Measurements from ENCODE around the gene TRIM47. TPM values are rescaled to one million over a fixed set of nuclear protein-coding genes. Genes with fewer than 3 reads are reported as not detected.

Gene TRIM47
- total and polyA plus RNA-seq, 2 of the 13 experiments (the other 11 are each of a cell fraction or from before 2014, with no cell fraction given), result 33.5 to 82.0 TPM

DNA sequence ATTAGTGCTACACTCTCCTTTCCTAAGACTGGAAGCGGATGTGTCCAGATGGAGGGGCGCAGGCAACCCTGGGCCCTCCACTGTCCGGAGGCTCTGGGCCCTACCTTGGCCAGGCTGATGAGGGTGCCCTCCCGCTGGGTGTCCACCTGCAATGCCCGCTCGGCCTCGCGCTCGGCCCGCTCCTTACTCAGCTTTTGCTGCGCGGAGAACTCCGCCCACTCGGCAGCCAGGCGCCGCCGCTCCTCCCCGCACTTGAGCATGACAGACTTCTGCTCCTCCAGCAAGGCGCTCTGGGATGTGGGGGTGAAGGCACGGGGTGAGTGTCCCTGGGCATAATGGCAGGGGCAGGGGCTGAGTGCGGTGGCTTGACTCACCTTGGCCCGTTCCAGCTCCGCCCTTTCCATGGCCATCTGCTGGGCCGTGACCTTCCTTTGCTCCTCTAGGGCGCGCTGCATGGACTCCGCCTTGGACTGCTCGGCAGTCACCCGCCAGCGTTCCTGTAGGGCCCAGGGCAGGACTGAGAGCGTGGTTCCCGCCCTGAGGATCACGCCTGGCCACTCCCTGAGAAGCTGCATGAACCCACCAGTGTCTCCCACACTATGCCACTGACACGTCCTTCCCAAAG lies 36.4 kb upstream of the TRIM47 start (continued):
- TF ChIP-seq MZF1 (CRISPR knock-in tag; IDR thresholded peaks at IDR 0.05; ENCODE audit: borderline replicate concordance), result no peak
- TF ChIP-seq KLF13 (CRISPR knock-in tag; IDR thresholded peaks at IDR 0.05), result no peak
- no peak for TF ChIP-seq CCAR2 (optimal IDR thresholded peaks at IDR 0.05; ENCODE audit: low read depth, low read length)
- no peak for TF ChIP-seq FOXP1 (IDR thresholded peaks at IDR 0.05)
- no peak for TF ChIP-seq FOXP1 (CRISPR knock-in tag; IDR thresholded peaks at IDR 0.05)
- no peak for TF ChIP-seq HOXA5 (CRISPR knock-in tag; IDR thresholded peaks at IDR 0.05)
- TF ChIP-seq HNF4G (IDR thresholded peaks at IDR 0.05; ENCODE audit: borderline replicate concordance, low read depth, low read length), result no peak
- TF ChIP-seq HNF4G (CRISPR knock-in tag; IDR thresholded peaks at IDR 0.05; ENCODE audit: borderline replicate concordance, low read depth), result no peak
- TF ChIP-seq ARNT (IDR thresholded peaks at IDR 0.05), result no peak
- TF ChIP-seq MIER3 (CRISPR knock-in tag; IDR thresholded peaks at IDR 0.05; ENCODE audit: borderline replicate concordance), result no peak
- TF ChIP-seq CREM (IDR thresholded peaks at IDR 0.05), result no peak
- no peak for TF ChIP-seq CREM (CRISPR knock-in tag; IDR thresholded peaks at IDR 0.05)
- TF ChIP-seq POLR2A (IDR thresholded peaks at IDR 0.05; ENCODE audit: insufficient read depth in 1 of 2, low read depth in 2 of 2, low read length in 2 of 2), result no peak
- no peak for TF ChIP-seq ZNF564 (CRISPR knock-in tag; IDR thresholded peaks at IDR 0.05)
- no peak for TF ChIP-seq NFE2 (CRISPR knock-in tag; IDR thresholded peaks at IDR 0.05)
- peak; percentile 83 for TF ChIP-seq HNRNPL (IDR thresholded peaks at IDR 0.05; ENCODE audit: low read depth, low read length)
- no peak for TF ChIP-seq NCOA1 (CRISPR knock-in tag; IDR thresholded peaks at IDR 0.05)
- no peak for TF ChIP-seq NR2F2 (IDR thresholded peaks at IDR 0.05; ENCODE audit: borderline replicate concordance, low read depth)
- TF ChIP-seq, protein P1, sequence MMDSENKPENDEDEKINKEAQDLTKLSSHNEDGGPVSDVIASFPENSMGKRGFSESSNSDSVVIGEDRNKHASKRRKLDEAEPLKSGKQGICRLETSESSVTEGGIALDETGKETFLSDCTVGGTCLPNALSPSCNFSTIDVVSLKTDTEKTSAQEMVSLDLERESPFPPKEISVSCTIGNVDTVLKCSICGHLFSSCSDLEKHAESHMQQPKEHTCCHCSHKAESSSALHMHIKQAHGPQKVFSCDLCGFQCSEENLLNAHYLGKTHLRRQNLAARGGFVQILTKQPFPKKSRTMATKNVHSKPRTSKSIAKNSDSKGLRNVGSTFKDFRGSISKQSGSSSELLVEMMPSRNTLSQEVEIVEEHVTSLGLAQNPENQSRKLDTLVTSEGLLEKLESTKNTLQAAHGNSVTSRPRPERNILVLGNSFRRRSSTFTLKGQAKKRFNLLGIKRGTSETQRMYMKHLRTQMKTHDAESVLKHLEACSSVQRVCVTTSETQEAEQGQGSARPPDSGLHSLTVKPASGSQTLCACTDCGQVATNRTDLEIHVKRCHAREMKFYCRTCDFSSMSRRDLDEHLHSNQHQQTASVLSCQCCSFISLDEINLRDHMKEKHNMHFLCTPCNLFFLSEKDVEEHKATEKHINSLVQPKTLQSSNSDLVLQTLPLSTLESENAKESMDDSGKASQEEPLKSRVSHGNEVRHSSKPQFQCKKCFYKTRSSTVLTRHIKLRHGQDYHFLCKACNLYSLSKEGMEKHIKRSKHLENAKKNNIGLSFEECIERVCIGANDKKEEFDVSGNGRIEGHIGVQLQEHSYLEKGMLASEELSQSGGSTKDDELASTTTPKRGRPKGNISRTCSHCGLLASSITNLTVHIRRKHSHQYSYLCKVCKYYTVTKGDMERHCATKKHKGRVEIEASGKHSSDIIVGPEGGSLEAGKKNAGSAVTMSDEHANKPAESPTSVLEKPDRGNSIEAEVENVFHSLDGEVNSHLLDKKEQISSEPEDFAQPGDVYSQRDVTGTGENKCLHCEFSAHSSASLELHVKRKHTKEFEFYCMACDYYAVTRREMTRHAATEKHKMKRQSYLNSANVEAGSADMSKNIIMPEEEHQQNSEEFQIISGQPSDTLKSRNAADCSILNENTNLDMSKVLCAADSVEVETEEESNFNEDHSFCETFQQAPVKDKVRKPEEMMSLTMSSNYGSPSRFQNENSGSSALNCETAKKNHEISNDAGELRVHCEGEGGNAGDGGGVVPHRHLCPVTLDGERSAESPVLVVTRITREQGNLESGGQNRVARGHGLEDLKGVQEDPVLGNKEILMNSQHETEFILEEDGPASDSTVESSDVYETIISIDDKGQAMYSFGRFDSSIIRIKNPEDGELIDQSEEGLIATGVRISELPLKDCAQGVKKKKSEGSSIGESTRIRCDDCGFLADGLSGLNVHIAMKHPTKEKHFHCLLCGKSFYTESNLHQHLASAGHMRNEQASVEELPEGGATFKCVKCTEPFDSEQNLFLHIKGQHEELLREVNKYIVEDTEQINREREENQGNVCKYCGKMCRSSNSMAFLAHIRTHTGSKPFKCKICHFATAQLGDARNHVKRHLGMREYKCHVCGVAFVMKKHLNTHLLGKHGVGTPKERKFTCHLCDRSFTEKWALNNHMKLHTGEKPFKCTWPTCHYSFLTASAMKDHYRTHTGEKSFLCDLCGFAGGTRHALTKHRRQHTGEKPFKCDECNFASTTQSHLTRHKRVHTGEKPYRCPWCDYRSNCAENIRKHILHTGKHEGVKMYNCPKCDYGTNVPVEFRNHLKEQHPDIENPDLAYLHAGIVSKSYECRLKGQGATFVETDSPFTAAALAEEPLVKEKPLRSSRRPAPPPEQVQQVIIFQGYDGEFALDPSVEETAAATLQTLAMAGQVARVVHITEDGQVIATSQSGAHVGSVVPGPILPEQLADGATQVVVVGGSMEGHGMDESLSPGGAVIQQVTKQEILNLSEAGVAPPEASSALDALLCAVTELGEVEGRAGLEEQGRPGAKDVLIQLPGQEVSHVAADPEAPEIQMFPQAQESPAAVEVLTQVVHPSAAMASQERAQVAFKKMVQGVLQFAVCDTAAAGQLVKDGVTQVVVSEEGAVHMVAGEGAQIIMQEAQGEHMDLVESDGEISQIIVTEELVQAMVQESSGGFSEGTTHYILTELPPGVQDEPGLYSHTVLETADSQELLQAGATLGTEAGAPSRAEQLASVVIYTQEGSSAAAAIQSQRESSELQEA (CRISPR knock-in tag; IDR thresholded peaks at IDR 0.05; ENCODE audit: not compliant biosample characterization), result no peak
- TF ChIP-seq, protein P2, sequence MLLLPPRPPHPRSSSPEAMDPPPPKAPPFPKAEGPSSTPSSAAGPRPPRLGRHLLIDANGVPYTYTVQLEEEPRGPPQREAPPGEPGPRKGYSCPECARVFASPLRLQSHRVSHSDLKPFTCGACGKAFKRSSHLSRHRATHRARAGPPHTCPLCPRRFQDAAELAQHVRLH (CRISPR knock-in tag; IDR thresholded peaks at IDR 0.05; ENCODE audit: borderline replicate concordance, low read depth), result no peak
- TF ChIP-seq, protein P3, sequence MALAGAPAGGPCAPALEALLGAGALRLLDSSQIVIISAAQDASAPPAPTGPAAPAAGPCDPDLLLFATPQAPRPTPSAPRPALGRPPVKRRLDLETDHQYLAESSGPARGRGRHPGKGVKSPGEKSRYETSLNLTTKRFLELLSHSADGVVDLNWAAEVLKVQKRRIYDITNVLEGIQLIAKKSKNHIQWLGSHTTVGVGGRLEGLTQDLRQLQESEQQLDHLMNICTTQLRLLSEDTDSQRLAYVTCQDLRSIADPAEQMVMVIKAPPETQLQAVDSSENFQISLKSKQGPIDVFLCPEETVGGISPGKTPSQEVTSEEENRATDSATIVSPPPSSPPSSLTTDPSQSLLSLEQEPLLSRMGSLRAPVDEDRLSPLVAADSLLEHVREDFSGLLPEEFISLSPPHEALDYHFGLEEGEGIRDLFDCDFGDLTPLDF (CRISPR knock-in tag; IDR thresholded peaks at IDR 0.05), result no peak
- TF ChIP-seq ELF3 (CRISPR knock-in tag; IDR thresholded peaks at IDR 0.05), result no peak
- 0 out of 2 replicates have a peak, but pooled peaks have one; percentile 21 for TF ChIP-seq ZNF350 (CRISPR knock-in tag; IDR thresholded peaks at IDR 0.05; ENCODE audit: borderline replicate concordance, low read depth)
- no peak for TF ChIP-seq ZIK1 (CRISPR knock-in tag; IDR thresholded peaks at IDR 0.05; ENCODE audit: borderline replicate concordance, low read depth)

Data from HepG2 (cell line).